LNCAP (cell line): Measurements from ENCODE around the gene BEGAIN.

ENCODE experiments used
- TF ChIP-seq, protein P1 (sequence below): fragments of 450-650 bp; IDR thresholded peaks from 2 replicates; pipeline ENCODE4 v1.5.1; 2017; ENCODE audit warnings: mild to moderate bottlenecking

Gene BEGAIN

DNA sequence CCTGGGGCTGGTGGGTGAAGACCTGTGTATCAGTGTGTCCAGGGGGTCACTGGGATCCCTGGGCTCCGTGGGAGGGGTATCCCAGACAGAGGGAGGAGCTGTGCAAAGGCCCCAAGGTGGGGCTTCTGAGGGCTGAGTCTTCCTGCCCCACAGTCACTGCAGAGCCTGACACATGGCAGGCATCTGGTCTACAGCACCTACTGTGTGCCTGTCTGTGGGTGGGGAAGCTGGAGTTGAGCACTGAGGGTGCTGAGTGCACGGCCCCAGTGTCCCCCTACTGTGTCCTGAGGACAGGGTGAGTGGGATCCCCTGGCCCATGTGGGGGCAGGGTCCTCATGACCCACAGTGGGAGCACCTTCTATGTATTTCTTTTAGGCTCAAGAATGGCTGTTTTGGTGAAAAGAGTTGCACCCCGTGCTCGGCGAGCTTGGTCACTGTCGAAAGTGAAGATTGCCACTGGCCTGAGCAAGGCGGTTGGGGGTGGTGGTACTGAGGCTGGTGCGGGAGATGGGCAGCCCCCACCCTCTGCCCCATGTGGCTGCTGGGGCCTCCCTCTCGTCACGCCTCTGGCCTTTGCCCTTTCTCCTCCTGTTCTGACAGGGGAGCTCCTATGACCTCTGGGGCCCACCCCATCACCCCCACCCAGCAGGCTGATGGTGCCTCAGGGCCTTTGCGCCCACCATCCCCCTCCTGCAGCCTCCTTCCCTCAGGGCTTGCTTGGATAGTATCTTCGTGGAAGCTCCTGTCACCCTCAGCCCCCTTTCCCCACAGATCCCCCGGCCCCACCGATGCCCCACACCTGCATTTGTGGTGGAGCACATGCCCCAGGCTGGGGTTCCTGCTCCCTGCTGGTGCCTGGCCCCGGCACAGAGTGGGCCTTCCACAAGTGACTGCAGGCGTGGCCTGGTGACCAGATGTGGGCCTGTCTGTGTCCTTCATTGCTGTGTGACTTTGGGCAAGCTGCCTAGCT lies 55.8 kb downstream of the BEGAIN start:
- TF ChIP-seq, protein P1, sequence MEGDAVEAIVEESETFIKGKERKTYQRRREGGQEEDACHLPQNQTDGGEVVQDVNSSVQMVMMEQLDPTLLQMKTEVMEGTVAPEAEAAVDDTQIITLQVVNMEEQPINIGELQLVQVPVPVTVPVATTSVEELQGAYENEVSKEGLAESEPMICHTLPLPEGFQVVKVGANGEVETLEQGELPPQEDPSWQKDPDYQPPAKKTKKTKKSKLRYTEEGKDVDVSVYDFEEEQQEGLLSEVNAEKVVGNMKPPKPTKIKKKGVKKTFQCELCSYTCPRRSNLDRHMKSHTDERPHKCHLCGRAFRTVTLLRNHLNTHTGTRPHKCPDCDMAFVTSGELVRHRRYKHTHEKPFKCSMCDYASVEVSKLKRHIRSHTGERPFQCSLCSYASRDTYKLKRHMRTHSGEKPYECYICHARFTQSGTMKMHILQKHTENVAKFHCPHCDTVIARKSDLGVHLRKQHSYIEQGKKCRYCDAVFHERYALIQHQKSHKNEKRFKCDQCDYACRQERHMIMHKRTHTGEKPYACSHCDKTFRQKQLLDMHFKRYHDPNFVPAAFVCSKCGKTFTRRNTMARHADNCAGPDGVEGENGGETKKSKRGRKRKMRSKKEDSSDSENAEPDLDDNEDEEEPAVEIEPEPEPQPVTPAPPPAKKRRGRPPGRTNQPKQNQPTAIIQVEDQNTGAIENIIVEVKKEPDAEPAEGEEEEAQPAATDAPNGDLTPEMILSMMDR = no peak

DNA sequence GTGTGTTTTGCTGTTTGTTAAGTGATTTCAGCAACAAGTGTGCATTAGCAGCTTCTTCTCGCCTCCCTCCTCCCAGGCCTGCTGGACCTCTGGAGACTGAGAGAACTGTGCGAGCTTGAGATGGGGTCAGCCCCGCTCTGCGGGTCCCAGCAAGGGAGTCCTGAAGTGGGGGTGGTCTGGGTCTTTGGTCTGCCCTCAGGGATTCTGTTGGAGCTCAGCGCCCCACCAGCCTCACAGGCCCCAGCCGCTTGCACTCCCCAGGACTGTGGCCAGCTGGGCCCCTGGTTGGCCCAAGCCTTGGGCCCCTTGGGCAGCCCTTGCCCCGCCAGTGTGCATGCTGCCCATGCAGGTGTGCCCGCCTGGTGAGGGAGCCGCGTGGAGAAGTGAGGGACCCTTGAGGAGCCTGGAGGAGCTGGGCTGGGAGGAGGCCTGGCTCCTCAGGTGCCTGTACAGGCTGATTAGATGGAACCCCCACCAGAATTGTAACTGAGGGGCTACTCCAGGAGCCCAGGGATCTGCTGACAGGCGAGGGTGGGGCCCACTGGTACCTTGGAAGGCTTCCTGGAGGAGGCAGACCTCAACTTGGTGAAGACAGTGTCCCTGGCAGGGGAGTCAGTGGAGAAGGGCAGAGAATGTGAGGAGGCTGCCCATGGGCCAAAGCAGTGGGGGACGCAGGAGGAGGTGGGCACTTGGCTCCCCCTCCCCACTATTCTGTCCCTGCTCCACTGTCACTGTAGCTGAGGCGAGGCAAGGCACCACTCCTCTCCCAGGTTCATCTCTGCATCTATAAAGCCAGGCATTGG lies 56.7 kb downstream of the BEGAIN start:
- TF ChIP-seq, protein P1 = no peak

DNA sequence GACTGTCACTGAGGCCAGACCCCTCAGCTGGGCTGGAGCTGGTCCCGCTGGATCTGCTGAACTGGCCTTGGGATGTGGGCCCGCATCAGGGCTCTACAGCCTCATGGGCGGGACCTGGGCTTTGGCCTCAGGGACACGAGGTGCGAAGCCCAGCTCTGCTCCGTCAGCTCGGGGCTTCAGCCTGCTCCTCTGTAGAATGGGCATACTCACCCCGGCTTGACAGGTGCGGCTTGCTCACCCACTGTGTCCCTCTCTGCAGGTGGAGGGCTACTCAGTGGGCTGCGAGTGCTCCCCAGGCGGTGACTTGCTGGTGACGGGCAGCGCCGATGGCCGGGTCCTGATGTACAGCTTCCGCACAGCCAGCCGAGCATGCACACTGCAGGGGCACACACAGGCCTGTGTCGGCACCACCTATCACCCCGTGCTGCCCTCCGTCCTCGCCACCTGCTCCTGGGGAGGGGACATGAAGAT lies 57.6 kb downstream of the BEGAIN start:
- TF ChIP-seq, protein P1 = no peak

DNA sequence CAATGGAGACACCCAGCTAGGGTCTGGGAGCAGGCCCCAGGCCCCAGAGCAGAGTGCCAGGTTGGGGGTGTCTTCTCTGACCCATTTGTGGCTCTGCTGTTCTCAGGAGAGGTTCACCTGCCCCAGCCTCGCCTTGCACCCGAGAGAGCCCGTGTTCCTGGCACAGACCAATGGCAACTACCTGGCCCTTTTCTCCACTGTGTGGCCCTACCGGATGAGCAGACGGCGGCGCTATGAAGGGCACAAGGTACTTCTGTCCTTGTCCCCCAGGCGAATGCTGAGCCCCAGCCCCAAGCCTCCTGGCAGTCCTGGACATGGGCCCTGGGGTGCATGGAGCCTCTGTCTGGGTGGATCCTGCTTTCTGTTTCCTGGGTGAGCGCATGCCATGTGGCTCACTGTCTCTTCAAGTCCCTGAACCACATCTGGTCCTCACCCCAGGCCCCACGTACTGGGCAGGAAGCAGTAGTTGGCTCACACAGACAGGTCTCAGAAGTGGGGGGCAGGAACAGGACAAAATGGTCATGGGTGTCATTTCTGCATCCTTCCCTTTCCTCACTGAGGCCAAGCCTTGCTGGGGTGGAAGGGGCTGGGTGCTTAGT lies 58.2 kb downstream of the BEGAIN start:
- TF ChIP-seq, protein P1 = no peak

DNA sequence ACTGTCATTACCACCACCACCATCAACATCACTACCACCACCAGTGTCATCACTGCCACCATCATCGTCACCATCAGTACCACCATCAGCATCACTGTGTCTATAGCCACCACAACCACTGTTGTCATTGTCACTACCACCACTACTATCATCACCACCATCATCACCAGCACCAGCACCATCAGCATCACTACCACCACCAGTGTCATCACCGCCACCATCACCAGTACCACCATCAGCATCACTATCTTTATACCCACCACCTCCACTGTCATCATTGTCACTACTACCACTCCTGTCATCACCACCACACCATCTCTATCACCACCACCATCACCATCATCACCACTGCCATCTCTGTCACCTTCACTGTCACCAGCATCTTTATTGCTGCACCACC lies 60.6 kb downstream of the BEGAIN start:
- TF ChIP-seq, protein P1 = no peak

DNA sequence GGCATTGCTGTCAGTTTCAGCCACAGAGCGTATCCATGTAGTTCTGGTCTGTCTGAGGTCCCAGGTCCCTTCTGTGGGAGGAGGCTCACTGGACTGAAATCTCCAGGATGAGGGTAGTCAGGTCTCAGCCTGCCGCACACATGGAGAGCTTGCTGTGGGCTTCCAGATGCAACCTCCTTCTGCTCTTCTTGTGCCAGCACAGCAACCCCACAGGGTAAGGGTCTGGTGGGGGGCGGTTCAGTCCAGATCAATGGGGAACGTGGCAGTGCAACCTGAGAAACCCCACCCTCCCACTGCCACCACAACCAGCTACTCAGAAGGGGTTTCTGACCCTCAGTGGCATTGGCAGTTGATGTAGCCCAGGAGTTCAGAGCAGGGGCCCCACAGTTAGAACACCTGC lies 61.2 kb downstream of the BEGAIN start:
- TF ChIP-seq, protein P1 = no peak

DNA sequence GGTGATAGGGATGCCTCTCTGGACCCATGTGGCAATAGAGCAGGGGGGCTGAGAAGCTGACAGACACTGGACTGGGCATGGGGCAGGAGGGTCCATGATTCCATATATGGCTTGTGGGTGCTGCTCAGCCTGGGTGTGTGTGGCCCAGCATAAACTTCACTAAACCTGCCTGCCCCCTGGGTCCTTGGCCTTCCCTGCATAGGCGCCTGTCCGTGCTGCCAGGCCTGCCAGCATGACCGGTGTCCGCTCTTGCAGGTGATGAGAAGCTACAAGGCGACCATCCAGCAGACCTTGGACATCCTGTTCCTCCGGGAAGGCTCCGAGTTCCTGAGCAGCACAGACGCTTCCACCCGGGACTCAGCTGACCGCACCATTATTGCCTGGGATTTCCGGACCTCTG lies 61.6 kb downstream of the BEGAIN start:
- TF ChIP-seq, protein P1 = no peak
